Measurements from ENCODE around the gene ARMH4.

ARMH4 gene

GRCh38 chr14:57998766-57999165 is 153.2 kb downstream of the ARMH4 start:
- TF ChIP-seq CTCF (conservative IDR thresholded peaks at IDR 0.05): no peak
- H3K27ac ChIP-seq: no peak overlapping the region

- TF ChIP-seq CTCF (conservative IDR thresholded peaks at IDR 0.05): no peak
- H3K27ac ChIP-seq: no peak overlapping the region
These were observed 160.7 kb downstream of the ARMH4 start for GRCh38 chr14:57991353-57991752.

- no peak overlapping the region for H3K27ac ChIP-seq
- TF ChIP-seq CTCF (conservative IDR thresholded peaks at IDR 0.05): no peak
These were observed 163.6 kb downstream of the ARMH4 start for GRCh38 chr14:57988445-57988844.

GRCh38 chr14:57987596-57988300 is 164.3 kb downstream of the ARMH4 start:
- no peak overlapping the region for H3K27ac ChIP-seq
- TF ChIP-seq CTCF (conservative IDR thresholded peaks at IDR 0.05): no peak

- TF ChIP-seq CTCF (conservative IDR thresholded peaks at IDR 0.05): no peak
- H3K27ac ChIP-seq: no peak overlapping the region
These were observed 165.0 kb downstream of the ARMH4 start for GRCh38 chr14:57987051-57987450.

GRCh38 chr14:57982804-57983634 is 169.0 kb downstream of the ARMH4 start:
- TF ChIP-seq CTCF (conservative IDR thresholded peaks at IDR 0.05): no peak
- H3K27ac ChIP-seq: no peak overlapping the region

GRCh38 chr14:57981817-57982560 is 170.0 kb downstream of the ARMH4 start:
- H3K27ac ChIP-seq: no peak overlapping the region

More at GRCh38 chr14:57981817-57982560, 170.0 kb downstream of the ARMH4 start:
- no peak for TF ChIP-seq CTCF (conservative IDR thresholded peaks at IDR 0.05)

All from VCaP (cell line).